HCT116 (cell line): Measurements from ENCODE around the gene DHCR7.

Experiments
- CTCF ChIP-seq, 3 experiments: fragments of 200-600 bp in 1 of 3; sonication (generic) in 1 of 3; IDR thresholded peaks in 2 of 3; conservative IDR thresholded peaks in 1 of 3; 2 replicates each; pipeline ENCODE4 v1.5.1; 2012 to 2017; ENCODE audit warnings: low read depth in 2 of 3, low read length in 2 of 3, antibody characterized with exemption in 1 of 3, borderline replicate concordance in 1 of 3, control low read depth in 1 of 3, mild to moderate bottlenecking in 1 of 3, mixed read lengths in 1 of 3, mixed run types in 1 of 3, moderate library complexity in 1 of 3; ENCODE audit not compliant: insufficient read depth in 1 of 3
- MAX ChIP-seq: IDR thresholded peaks from 2 replicates; pipeline ENCODE4 v1.6.1; 2012
- POLR2A ChIP-seq: IDR thresholded peaks from 2 replicates; pipeline ENCODE4 v1.7.0; 2011; ENCODE audit warnings: borderline replicate concordance; ENCODE audit not compliant: insufficient read depth, insufficient read length; ENCODE audit errors: extremely low read depth
- POLR2AphosphoS5 ChIP-seq: IDR thresholded peaks from 2 replicates; pipeline ENCODE4 v1.6.1; 2011; ENCODE audit warnings: mild to moderate bottlenecking, low read depth, low read length, moderate library complexity
- REST ChIP-seq: IDR thresholded peaks from 2 replicates; pipeline ENCODE4 v1.6.1; 2012; ENCODE audit warnings: low read depth
- SIN3A ChIP-seq: IDR thresholded peaks from 2 replicates; pipeline ENCODE4 v1.6.1; 2012; ENCODE audit warnings: low read depth
- TCF7L2 ChIP-seq: IDR thresholded peaks from 2 replicates; pipeline ENCODE4 v1.7.0; 2011; ENCODE audit warnings: borderline replicate concordance, inconsistent platforms; ENCODE audit not compliant: insufficient read depth, insufficient read length; ENCODE audit errors: extremely low read depth
- YY1 ChIP-seq: IDR thresholded peaks from 2 replicates; pipeline ENCODE4 v1.6.1; 2011; ENCODE audit warnings: low read length, low read depth, moderate library complexity, mild to moderate bottlenecking; ENCODE audit not compliant: insufficient replicate concordance; ENCODE audit errors: extremely low read depth
- ZBTB33 ChIP-seq: IDR thresholded peaks from 2 replicates; pipeline ENCODE4 v1.6.1; 2011; ENCODE audit warnings: mild to moderate bottlenecking, low read length, moderate library complexity; ENCODE audit not compliant: insufficient replicate concordance; ENCODE audit errors: extremely low read depth

GRCh38 chr11:71395263-71395560 is 53.0 kb downstream of the DHCR7 start:
- TF ChIP-seq TCF7L2 (no peak), CTCF (IDR thresholded peaks at IDR 0.05 in 2 of 3, conservative IDR thresholded peaks at IDR 0.05 in 1 of 3; ENCODE audit: borderline replicate concordance in 1 of 3, insufficient read depth in 1 of 3, low read depth in 2 of 3, low read length in 2 of 3) (no peak), POLR2AphosphoS5 (no peak), YY1 (no peak), POLR2A (no peak), SIN3A (no peak), ZBTB33 (no peak), REST (no peak), MAX (no peak)
